GM12891 (cell line): ENCODE results near the gene CAMLG.
"Not testable (repeated sequence)": the region's sequence is repeated elsewhere in the genome, so short reads cannot be mapped to it uniquely, and the experiment has no call there.

Source experiments
- POLR2A ChIP-seq: IDR thresholded peaks from 2 replicates; pipeline ENCODE4 v1.6.1; 2011; ENCODE audit warnings: low read depth, low read length, control low read depth
- POLR2AphosphoS5 ChIP-seq: IDR thresholded peaks from 2 replicates; pipeline ENCODE4 v1.6.1; 2011; ENCODE audit warnings: low read depth, low read length, control low read depth

GRCh38 chr5:134715466-134715865 lies 22.9 kb upstream of the CAMLG start:
- TF ChIP-seq POLR2AphosphoS5, POLR2A: not testable (repeated sequence)
